Activated naive CD4-positive, alpha-beta T cell treated with Interleukin-2 at 50 U/mL for 16 hours (primary cell): ENCODE data around the gene PBX1.

Source experiments
- DNase-seq: peaks from one replicate; pipeline ENCODE4 v3.0.0-alpha.2; 2020

Gene PBX1

GRCh38 chr1:164767752-164768402 is 208.9 kb downstream of the PBX1 start:
- DNase-seq, result no peak

GRCh38 chr1:164768619-164769018 is 209.6 kb downstream of the PBX1 start:
- no peak for DNase-seq

GRCh38 chr1:164769486-164770130 is 210.6 kb downstream of the PBX1 start:
- no peak for DNase-seq

- no peak for DNase-seq
These were observed 211.1 kb downstream of the PBX1 start for GRCh38 chr1:164770131-164770529.

GRCh38 chr1:164771041-164771618 is 212.1 kb downstream of the PBX1 start:
- no peak for DNase-seq

GRCh38 chr1:164771619-164772361 is 212.8 kb downstream of the PBX1 start:
- DNase-seq, result no peak

GRCh38 chr1:164772635-164773034 is 213.7 kb downstream of the PBX1 start:
- no peak for DNase-seq

GRCh38 chr1:164773102-164773501 is 214.1 kb downstream of the PBX1 start:
- no peak for DNase-seq

- DNase-seq, result no peak
These were observed 215.4 kb downstream of the PBX1 start for GRCh38 chr1:164774413-164774812.

GRCh38 chr1:164774819-164775654 is 216.1 kb downstream of the PBX1 start:
- DNase-seq, result no peak

- DNase-seq, result no peak
These were observed 218.5 kb downstream of the PBX1 start for GRCh38 chr1:164777518-164777917.

GRCh38 chr1:164779376-164779775 is 220.4 kb downstream of the PBX1 start:
- no peak for DNase-seq

GRCh38 chr1:164780111-164780812 is 221.3 kb downstream of the PBX1 start:
- no peak for DNase-seq

GRCh38 chr1:164780863-164781262 is 221.9 kb downstream of the PBX1 start:
- DNase-seq, result no peak

GRCh38 chr1:164781972-164782371 is 223.0 kb downstream of the PBX1 start:
- DNase-seq, result no peak

- DNase-seq, result no peak
These were observed 225.0 kb downstream of the PBX1 start for GRCh38 chr1:164783778-164784555.

GRCh38 chr1:164784960-164785359 is 226.0 kb downstream of the PBX1 start:
- no peak for DNase-seq

- DNase-seq, result no peak
These were observed 227.0 kb downstream of the PBX1 start for GRCh38 chr1:164785841-164786534.

GRCh38 chr1:164786980-164787833 is 228.2 kb downstream of the PBX1 start:
- DNase-seq, result peak; percentile 39

GRCh38 chr1:164787834-164788231 is 228.8 kb downstream of the PBX1 start:
- no peak for DNase-seq
